GM12878 (cell line): Measurements from ENCODE around the gene FARSB. TPM values are rescaled to one million over a fixed set of nuclear protein-coding genes. Genes with fewer than 3 reads are reported as not detected.
A peak's percentile ranks its signal among the peaks of the same experiment; 100 is the strongest.

Source experiments
- ATF3 ChIP-seq: IDR thresholded peaks from 2 replicates; pipeline ENCODE4 v1.6.1; 2011; ENCODE audit warnings: low read depth, mild to moderate bottlenecking, low read length, moderate library complexity, borderline replicate concordance; ENCODE audit errors: extremely low read depth
- BHLHE40 ChIP-seq, 2 experiments: fragments of 450-650 bp in 1 of 2; IDR thresholded peaks; 2 replicates each; pipeline ENCODE4 v1.6.1; 2011 to 2017; ENCODE audit warnings: low read depth in 2 of 2, borderline replicate concordance in 1 of 2, improper control_type of control experiment in 1 of 2, low read length in 1 of 2, mild to moderate bottlenecking in 1 of 2
- CBX3 ChIP-seq: fragments of 200-600 bp; sonication (generic); IDR thresholded peaks from 2 replicates; pipeline ENCODE4 v1.6.1; 2016; ENCODE audit warnings: low read depth, borderline replicate concordance
- CREB1 ChIP-seq: IDR thresholded peaks from 2 replicates; pipeline ENCODE4 v1.6.1; 2012; ENCODE audit warnings: low read depth, mild to moderate bottlenecking, inconsistent platforms
- CTCF ChIP-seq, 3 experiments: IDR thresholded peaks in 2 of 3; conservative IDR thresholded peaks in 1 of 3; 2 replicates each; pipeline ENCODE4 v1.5.1; 2011; ENCODE audit warnings: low read depth in 3 of 3, low read length in 3 of 3, mild to moderate bottlenecking in 3 of 3, control low read depth in 2 of 3, moderate library complexity in 2 of 3, inconsistent platforms in 1 of 3, mixed read lengths in 1 of 3; ENCODE audit not compliant: control insufficient read depth in 2 of 3, insufficient read depth in 1 of 3; ENCODE audit errors: extremely low read depth in 1 of 3
- E4F1 ChIP-seq: fragments of 450-650 bp; IDR thresholded peaks from 2 replicates; pipeline ENCODE4 v1.6.1; 2018; ENCODE audit warnings: borderline replicate concordance, mild to moderate bottlenecking; ENCODE audit not compliant: partially characterized antibody
- HDAC2 ChIP-seq: fragments of 200-600 bp; sonication (generic); IDR thresholded peaks from 2 replicates; pipeline ENCODE4 v1.6.1; 2017
- PAX5 ChIP-seq: IDR thresholded peaks from 2 replicates; pipeline ENCODE4 v1.6.1; 2011; ENCODE audit warnings: low read depth, low read length, borderline replicate concordance
- RBBP5 ChIP-seq: fragments of 200-600 bp; sonication (generic); conservative IDR thresholded peaks from 2 replicates; pipeline ENCODE4 v1.6.1; 2016
- SP1 ChIP-seq: IDR thresholded peaks from one replicate; pipeline ENCODE4 v1.6.1; 2011; ENCODE audit warnings: low read depth, low read length
- SPI1 ChIP-seq: IDR thresholded peaks from 2 replicates; pipeline ENCODE4 v1.6.1; 2011; ENCODE audit warnings: low read depth, mild to moderate bottlenecking, low read length, moderate library complexity, borderline replicate concordance; ENCODE audit not compliant: insufficient read depth
- STAT1 ChIP-seq: fragments of 450-650 bp; conservative IDR thresholded peaks from 2 replicates; pipeline ENCODE4 v1.6.1; 2014; ENCODE audit warnings: antibody characterized with exemption, mild to moderate bottlenecking
- ZNF207 ChIP-seq: fragments of 450-650 bp; IDR thresholded peaks from 2 replicates; pipeline ENCODE4 v1.6.1; 2014; ENCODE audit warnings: antibody characterized with exemption, mild to moderate bottlenecking, borderline replicate concordance
- polyA plus RNA-seq, 11 experiments: library from polyadenylated mRNA; depleted of rRNA in 4 of 11; unstranded in 6 of 11; stranded (reverse) in 5 of 11; fragments of >200 nt; fragmentation: Nextera tagmentation in 4 of 11; fragmentation: Illumina TruSeq in 1 of 11; extraction: Ambion mirVana in 4 of 11; extraction: Trizol in 1 of 11; gene quantifications; 1 replicate in 1 of 11; 2 replicates in 10 of 11; pipeline versions ENCODE4 v1.2.1 to v1.2.3, GENCODE V29; 2011 to 2016; ENCODE audit warnings: inconsistent platforms in 2 of 11, missing spikeins in 2 of 11, low read depth in 1 of 11
- total RNA-seq, 4 experiments: library from RNA; depleted of rRNA in 3 of 4; stranded (reverse); fragments of >200 nt in 3 of 4; fragmentation: Illumina TruSeq in 1 of 4; extraction: Trizol in 1 of 4; gene quantifications; 2 replicates each; pipeline versions ENCODE4 v1.2.1 to v1.2.3, GENCODE V29; 2013 to 2021

The FARSB gene
- total and polyA plus RNA-seq, 10 of the 15 experiments (the other 5 are each of a cell fraction or from before 2014, with no cell fraction given): 32.4 to 127 (median 73.8) TPM

- TF ChIP-seq E4F1 (no peak), BHLHE40 (IDR thresholded peaks at IDR 0.05; ENCODE audit: borderline replicate concordance in 1 of 2, low read depth in 2 of 2, low read length in 1 of 2) (no peak), CREB1 (no peak), RBBP5 (no peak), SPI1 (0 out of 2 replicates have a peak, but pooled peaks have one; percentile 2), ATF3 (peak; percentile 54; the same call in 1 of the 2 replicates), CTCF (IDR thresholded peaks at IDR 0.05 in 2 of 3, conservative IDR thresholded peaks at IDR 0.05 in 1 of 3; ENCODE audit: control insufficient read depth in 2 of 3, extremely low read depth in 1 of 3, insufficient read depth in 1 of 3, low read depth in 3 of 3, low read length in 3 of 3) (peak; percentile 99 to 100 (median 100); a peak in 5 of 6 replicates), CBX3 (no peak), SP1 (no peak), STAT1 (no peak), HDAC2 (no peak), ZNF207 (no peak), PAX5 (no peak)
Observed at GRCh38 chr2:222690564-222691200, 34.8 kb upstream of the FARSB start (continued).
